NCI-H2196 treated with DMSO at 0.1 percent for 48 hours (cell line): ENCODE results near the gene PFKFB3.
"Not testable (repeated sequence)": the region's sequence is repeated elsewhere in the genome, so short reads cannot be mapped to it uniquely, and the experiment has no call there.

ENCODE experiments used
- DNase-seq: peaks from one replicate; lab custom pipeline; 2025; ENCODE audit not compliant: unreplicated experiment; lab: John Stamatoyannopoulos, UW

Gene PFKFB3

DNA sequence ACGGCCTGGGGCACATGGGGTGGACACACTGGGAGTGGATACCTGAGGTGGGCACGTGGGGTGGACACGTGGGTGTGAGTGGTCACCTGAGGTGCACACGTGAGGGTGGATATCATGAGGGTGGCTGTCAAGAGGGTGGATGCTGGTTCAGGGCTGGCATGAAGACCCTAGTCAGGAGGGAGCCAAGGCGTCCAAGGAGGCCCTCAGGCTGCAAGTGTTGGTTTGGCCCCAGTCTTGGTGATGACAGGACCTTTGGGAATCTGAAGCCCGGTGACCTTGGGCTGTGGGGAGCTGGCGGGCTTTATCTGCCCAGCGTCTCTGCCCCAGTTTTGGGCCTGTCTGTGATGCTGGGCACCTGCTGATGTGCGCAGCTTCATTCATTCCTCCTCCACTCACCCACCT, 24.9 kb upstream of the PFKFB3 start:
- DNase-seq: no peak

DNA sequence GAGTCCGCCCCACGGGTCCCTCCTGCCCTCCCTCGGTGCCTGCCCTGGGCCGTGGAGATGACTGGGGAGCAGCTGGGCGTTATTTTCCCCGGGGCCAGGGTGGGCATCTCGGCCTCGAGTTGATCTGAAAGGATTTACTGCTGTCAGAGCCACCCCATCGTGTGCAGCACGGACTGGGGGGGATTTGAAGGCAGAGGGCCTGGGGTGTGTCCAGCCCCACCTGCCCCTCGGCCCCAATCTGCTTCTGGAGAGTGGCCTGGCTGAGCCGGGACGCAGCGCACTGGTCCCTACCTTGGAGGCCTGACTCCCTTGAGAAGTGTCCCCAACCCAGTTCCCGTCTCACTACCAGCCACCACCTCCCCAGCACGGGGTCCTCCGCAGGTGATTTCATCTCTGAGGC, 24.2 kb upstream of the PFKFB3 start:
- no peak for DNase-seq

DNA sequence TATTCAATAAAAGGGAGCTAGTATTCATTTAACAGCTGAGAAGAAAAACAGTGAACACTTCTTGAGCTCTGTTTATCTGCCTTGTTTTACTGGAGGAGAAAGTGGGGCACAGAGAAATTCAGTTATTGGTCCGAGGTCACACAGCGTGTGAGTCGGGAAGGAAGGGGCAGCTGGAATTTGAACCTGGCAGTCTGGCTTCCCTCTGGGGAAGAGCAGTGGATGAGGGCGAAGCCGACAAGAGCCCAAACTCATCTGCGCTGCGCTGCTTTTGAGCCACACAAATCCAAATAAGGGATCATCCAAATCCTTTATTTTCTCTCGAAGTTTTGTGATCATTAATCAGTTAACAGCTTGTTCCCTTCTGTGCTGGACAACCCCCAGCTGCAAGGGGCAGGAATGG, 23.7 kb upstream of the PFKFB3 start:
- DNase-seq: no peak

GRCh38 chr10:6180480-6181110, 22.1 kb upstream of the PFKFB3 start:
- no peak for DNase-seq

GRCh38 chr10:6181249-6181648, 21.5 kb upstream of the PFKFB3 start:
- no peak for DNase-seq

- DNase-seq: no peak
Observed at GRCh38 chr10:6182454-6183098, 20.2 kb upstream of the PFKFB3 start.

DNA sequence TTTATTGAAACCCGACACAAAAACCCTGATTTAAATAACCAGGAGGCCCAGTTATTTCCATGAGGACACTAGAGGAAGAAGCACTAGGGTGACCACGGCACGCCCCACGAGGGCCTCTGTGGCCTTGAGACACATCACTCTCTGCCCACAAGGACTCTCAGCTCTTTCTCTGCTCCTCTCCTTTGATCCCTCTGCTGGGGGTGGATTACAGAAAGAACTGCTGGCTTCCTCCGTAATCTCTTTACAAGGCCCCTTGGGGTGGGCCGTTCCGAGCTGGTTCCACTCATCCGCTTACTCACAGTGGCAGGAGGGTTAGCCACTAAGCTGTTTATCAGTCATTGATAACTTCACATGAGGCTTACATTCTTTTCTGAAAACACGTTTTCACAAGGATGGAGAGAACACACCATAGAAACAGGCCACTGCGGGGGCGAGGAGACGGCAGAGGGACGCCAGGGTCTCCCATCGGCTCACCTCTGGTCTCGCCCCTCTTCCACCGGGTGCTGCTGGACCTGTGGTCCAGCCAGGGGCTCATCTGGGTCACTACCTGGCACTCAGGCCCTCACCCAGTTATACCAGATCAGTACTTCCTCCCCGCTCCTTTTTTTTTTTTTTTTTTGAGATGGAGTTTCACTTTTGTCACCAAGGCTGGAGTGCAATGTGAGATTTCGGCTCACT, 17.6 kb upstream of the PFKFB3 start:
- DNase-seq: no peak

GRCh38 chr10:6186894-6187256, 15.9 kb upstream of the PFKFB3 start:
- no peak for DNase-seq

DNA sequence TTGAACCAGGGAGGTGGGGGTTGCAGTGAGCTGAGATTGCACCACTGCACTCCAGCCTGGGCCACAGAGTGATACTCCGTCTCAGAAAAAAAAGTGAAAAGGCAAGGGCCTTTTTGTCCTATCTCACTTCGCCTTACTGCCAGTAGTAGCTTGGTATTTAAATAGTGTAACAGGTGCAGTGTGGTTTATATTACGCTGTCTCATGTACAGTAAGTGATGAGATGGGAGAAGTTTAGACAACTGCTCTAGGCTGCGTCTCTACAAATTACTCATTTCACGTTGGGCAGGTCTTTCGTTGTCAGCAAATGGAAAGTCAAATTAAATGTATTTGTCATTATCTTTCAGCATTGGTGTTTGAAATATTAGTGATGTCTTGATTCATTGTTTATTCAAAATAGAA, 15.5 kb upstream of the PFKFB3 start:
- DNase-seq: no peak

DNA sequence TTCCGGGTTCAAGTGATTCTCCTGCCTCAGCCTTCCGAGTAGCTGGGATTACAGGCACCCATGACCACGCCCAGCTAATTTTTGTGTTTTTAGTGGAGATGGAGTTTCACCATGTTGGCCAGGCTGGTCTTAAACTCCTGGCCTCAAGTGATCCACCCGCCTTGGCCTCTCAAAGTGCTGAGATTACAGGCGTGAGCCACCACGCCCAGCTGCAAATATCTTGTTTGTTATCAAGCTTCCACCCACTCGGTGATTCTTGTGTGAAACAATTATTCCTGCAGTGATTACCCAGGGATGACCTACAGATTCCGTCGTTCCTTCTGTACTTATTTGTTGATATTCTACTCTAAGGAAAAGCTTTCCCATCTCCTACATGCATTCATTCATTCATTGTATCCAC, 12.7 kb upstream of the PFKFB3 start:
- DNase-seq: not testable (repeated sequence)

DNA sequence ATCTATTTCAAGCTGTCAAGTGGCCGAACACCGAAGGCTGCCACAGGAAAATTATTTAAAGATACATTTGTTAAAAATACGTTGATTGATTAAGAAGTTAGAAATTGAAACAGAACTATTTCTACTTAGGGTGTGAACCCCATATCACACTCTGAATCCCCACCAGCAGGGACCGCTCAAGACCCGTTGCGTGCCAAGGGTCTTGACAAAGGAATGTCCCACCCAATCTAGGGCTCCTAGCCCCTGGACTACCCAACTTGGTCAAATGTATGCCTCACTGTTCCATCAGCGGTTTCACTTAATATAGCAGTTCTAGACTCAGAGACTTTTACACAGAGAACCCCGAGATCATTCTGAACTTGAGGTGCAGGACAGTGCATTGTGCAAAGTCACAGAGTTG, 11.6 kb upstream of the PFKFB3 start:
- DNase-seq: no peak

DNA sequence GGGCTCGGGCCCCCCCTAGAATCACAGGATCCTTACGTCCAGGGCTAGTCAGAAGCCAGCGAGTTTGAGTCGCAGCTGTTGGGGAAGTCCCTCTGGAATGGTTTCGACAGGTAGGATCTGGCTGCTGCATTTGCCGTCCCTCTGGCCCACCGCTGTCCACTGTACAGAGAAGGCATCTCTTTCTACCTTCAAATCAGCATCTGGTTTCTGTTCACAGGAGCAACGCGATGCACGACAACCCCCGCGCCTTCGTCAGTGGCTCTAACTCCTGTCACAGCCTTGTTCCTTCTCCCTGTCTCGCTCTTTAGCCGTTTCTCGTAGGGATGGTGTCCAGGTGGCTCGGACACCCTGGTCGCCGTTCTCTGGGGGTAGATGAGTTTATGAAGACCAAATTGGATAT, 11.2 kb upstream of the PFKFB3 start:
- no peak for DNase-seq

- DNase-seq: not testable (repeated sequence)
Observed at GRCh38 chr10:6193342-6193741, 9.4 kb upstream of the PFKFB3 start.

DNA sequence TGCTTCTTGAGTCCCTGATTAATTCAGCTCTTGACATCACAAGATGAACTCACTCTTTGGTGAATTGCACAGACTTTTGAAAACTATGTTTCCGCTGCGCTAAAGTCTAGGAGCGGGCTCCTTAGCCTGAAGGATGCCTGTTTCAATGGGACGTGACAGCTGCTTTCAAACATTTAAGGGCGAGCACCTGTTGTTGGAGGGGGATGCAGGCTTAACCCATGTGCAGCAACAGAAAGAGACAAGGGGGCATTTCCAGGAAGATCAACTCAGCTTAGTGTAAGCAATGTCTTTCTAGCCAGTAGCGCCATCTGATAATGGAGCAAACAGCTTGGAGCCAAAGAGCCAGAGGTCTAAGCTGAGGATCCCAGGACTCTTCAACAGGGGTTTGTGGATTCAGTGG, 8.4 kb upstream of the PFKFB3 start:
- no peak for DNase-seq

DNA sequence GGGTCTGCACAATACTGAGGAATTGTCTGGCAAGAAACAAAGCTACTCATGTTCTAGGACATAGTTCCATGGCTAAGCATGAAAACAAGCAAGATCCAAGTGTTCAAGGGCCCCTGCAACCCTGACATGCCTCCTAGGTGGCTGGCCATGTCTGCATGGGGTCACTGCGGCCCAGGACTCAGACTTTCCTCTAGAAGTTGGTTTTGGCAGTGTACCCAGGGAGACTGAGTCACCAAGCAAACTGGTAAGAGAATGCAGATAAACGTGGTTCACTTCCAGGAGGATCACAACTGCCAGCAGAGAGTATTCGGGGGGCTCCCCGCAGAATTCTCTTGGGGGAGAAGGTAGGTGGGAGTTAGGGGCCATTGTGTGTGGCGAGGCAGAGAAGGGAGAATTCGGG, 7.4 kb upstream of the PFKFB3 start:
- no peak for DNase-seq

- DNase-seq: no peak
Observed at GRCh38 chr10:6195846-6196245, 6.9 kb upstream of the PFKFB3 start.

GRCh38 chr10:6196524-6196923, 6.2 kb upstream of the PFKFB3 start:
- DNase-seq: not testable (repeated sequence)

- DNase-seq: no peak
Observed at GRCh38 chr10:6197321-6197720, 5.4 kb upstream of the PFKFB3 start.

DNA sequence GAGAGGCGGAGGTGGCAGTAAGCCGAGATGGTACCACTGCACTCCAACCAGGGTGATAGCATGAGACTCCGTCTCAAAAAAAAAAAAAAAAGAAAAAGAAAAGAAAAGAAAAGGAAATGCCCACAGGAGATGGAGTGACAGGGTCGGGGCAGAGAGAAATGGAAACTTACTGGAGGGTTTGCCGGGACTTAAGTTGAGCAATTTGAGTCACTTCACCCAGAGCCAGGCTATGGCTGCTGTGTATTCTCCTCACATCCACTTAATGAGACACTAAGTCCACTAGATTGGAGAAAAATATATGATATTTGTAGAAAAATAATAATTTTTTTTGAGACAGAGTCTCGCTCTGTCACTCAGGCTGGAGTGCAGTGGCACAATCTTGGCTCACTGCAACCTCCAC, 4.6 kb upstream of the PFKFB3 start:
- DNase-seq: no peak

GRCh38 chr10:6199131-6199733, 3.5 kb upstream of the PFKFB3 start:
- no peak for DNase-seq

- no peak for DNase-seq
Observed at GRCh38 chr10:6200440-6200733, 2.3 kb upstream of the PFKFB3 start.

DNA sequence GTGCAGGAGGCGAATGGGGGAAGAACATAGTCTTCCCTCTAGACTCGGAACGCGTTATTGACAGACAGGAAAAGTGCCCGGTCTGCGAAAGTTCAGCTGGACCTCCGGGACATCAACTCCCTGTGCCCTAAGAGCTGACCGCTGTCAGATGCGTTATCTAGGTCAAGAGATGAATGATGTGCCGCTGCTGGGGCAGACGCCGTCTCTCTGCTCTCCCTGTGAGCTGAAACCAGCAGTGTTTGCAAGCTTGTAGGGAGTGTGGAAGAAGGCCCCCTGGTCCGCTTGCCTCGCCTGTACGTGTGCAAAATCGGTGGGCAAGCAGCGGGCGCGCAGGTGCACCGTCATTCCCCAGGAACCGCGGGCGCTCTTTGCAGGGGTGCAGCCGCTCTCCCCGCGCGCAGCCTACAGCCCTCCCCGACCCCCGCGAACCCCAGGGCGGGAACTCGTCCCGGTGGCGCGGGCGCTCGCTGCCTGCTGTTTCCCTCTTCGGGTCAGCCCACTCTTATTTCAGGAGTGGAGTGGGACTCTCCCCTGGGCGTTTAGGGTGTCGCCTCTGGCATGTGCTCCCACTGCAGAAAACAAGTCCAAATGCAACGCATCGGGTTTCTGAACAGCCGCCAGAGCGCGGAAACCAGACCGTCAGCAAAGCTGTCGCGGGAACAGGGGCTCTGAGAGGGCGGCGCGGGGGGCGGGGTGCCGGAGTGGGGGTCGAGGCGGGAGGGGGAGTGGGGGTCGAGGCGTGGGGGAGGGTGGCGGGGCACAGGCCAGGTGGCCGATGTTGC, 1.8 kb upstream of the PFKFB3 start:
- DNase-seq: no peak
